HepG2 (cell line): ENCODE data around the gene ZDHHC14. TPM values are rescaled to one million over a fixed set of nuclear protein-coding genes. Genes with fewer than 3 reads are reported as not detected.

Source experiments
- ATAC-seq: fragments of 200-7000 bp; cut with Tn5 transposase; 3 replicates; pipeline ENCODE4 v1.9.1; 2020; ENCODE audit warnings: mild to moderate bottlenecking, moderate library complexity
- BruUV-seq: library from RNA; stranded (reverse); fragments of 400-500 nt; replicated peaks from 2 replicates; lab custom pipeline; 2021; lab: Mats Ljungman, UMichigan
- CTCF ChIA-PET: fragments of 300-600 bp; formaldehyde crosslinking; extraction: SDS; loops from one replicate; lab custom pipeline; 2021; ENCODE audit warnings: low total read pairs, inconsistent platforms, low intra/inter-chr PET ratio; lab: Yijun Ruan, JAX
- POLR2A ChIA-PET: fragments of 350-600 bp; sonication (Branson Sonifier 250); formaldehyde crosslinking; loops from one replicate; lab custom pipeline; 2020; ENCODE audit warnings: antibody characterized with exemption, inconsistent platforms; lab: Yijun Ruan, JAX
- DNase-seq: peaks from one replicate; pipeline ENCODE4 v3.0.0-alpha.2; 2015; ENCODE audit warnings: low spot score
- FAIRE-seq: peaks from 3 replicates; lab custom pipeline; 2011; peaks lifted over from hg19 to GRCh38; lab: Jason Lieb, UNC
- H2AFZ ChIP-seq: one replicate; pipeline ENCODE4 v1.6.1; 2011; ENCODE audit warnings: low read length, inconsistent platforms
- H3K27ac ChIP-seq: fragments of 300-600 bp; 3 replicates; pipeline ENCODE4 v1.8.0; 2011; ENCODE audit warnings: mixed run types, mild to moderate bottlenecking, mixed read lengths, low read length, inconsistent platforms; ENCODE audit not compliant: insufficient read depth; ENCODE audit errors: extremely low read length
- H3K27me3 ChIP-seq, 2 experiments: fragments of 200-600 bp in 1 of 2; 2 replicates in 1 of 2; 3 replicates in 1 of 2; pipeline versions ENCODE4 v1.6.0 to v1.8.0; 2011; ENCODE audit warnings: low read length in 2 of 2, mild to moderate bottlenecking in 2 of 2, moderate library complexity in 2 of 2, inconsistent platforms in 1 of 2; ENCODE audit not compliant: insufficient read depth in 2 of 2, control insufficient read depth in 1 of 2
- H3K36me3 ChIP-seq, 2 experiments: fragments of 200-600 bp in 1 of 2; replicated peaks in 1 of 2; 2 replicates in 1 of 2; 3 replicates in 1 of 2; pipeline versions ENCODE4 v1.5.1 to v1.8.0; 2011; ENCODE audit warnings: low read length in 2 of 2, inconsistent platforms in 1 of 2; ENCODE audit not compliant: insufficient read depth in 2 of 2, control insufficient read depth in 1 of 2
- H3K4me1 ChIP-seq: 2 replicates; pipeline ENCODE4 v1.5.1; 2012; ENCODE audit warnings: low read length, inconsistent platforms; ENCODE audit not compliant: insufficient read depth
- H3K4me2 ChIP-seq: 2 replicates; pipeline ENCODE4 v1.6.0; 2011; ENCODE audit warnings: low read depth, low read length, inconsistent platforms
- H3K4me3 ChIP-seq, 3 experiments: fragments of 200-600 bp in 1 of 3; sonication (generic), shearing (Covaris generic) in 1 of 3; replicated peaks in 1 of 3; 2 replicates each; pipeline ENCODE4 v1.5.1; 2011 to 2016; ENCODE audit warnings: low read length in 3 of 3, inconsistent platforms in 2 of 3, low read depth in 2 of 3, mild to moderate bottlenecking in 2 of 3, control low read depth in 1 of 3, mixed read lengths in 1 of 3; ENCODE audit not compliant: insufficient read depth in 1 of 3
- H3K79me2 ChIP-seq: one replicate; pipeline ENCODE4 v1.6.1; 2011; ENCODE audit warnings: low read length, inconsistent platforms; ENCODE audit not compliant: insufficient read depth
- H3K9ac ChIP-seq: 2 replicates; pipeline ENCODE4 v1.6.0; 2011; ENCODE audit warnings: mild to moderate bottlenecking, low read depth, low read length, inconsistent platforms; ENCODE audit not compliant: insufficient read depth
- H3K9me3 ChIP-seq: 2 replicates; pipeline ENCODE4 v1.5.1; 2012; ENCODE audit warnings: mild to moderate bottlenecking, low read length
- H4K20me1 ChIP-seq: 2 replicates; pipeline ENCODE4 v1.6.0; 2011; ENCODE audit warnings: inconsistent platforms, mild to moderate bottlenecking, low read length, moderate library complexity; ENCODE audit not compliant: insufficient read depth
- BCL6 ChIP-seq: IDR thresholded peaks from 2 replicates; pipeline ENCODE4 v1.6.1; 2016; ENCODE audit warnings: missing genetic modification reagents, missing compliant biosample characterization
- CENPBD1 ChIP-seq: sonication (generic); formaldehyde crosslinking; IDR thresholded peaks from 2 replicates; pipeline ENCODE4 v1.8.0; 2022; ENCODE audit warnings: missing genetic modification reagents, low read depth, mild to moderate bottlenecking, borderline replicate concordance
- CREM ChIP-seq, 2 experiments: sonication (generic) in 1 of 2; formaldehyde crosslinking in 1 of 2; IDR thresholded peaks; 2 replicates each; pipeline versions ENCODE4 v1.4.0 to v1.6.1; 2016 to 2020; ENCODE audit warnings: antibody characterized with exemption in 1 of 2, mild to moderate bottlenecking in 1 of 2, missing genetic modification reagents in 1 of 2
- DMAP1 ChIP-seq: IDR thresholded peaks from 2 replicates; pipeline ENCODE4 v1.6.1; 2016
- RFXANK ChIP-seq: IDR thresholded peaks from 2 replicates; pipeline ENCODE4 v1.6.1; 2016
- ZNF124 ChIP-seq: sonication (generic); formaldehyde crosslinking; IDR thresholded peaks from 2 replicates; pipeline ENCODE4 v1.4.0; 2020; ENCODE audit warnings: missing genetic modification reagents
- ZNF383 ChIP-seq: sonication (generic); formaldehyde crosslinking; IDR thresholded peaks from 2 replicates; pipeline ENCODE4 v1.4.0; 2020; ENCODE audit warnings: missing genetic modification reagents, mild to moderate bottlenecking, borderline replicate concordance
- ZNF841 ChIP-seq: sonication (generic); formaldehyde crosslinking; IDR thresholded peaks from 2 replicates; pipeline ENCODE4 v1.8.1; 2023; ENCODE audit warnings: missing genetic modification reagents, borderline replicate concordance
- WGBS: methylation state at CpG from one replicate; pipeline ENCODE4 v1.1.6; 2017; ENCODE audit warnings: low lambda C conversion rate; 5-methylcytosine and 5-hydroxymethylcytosine counted together
- in situ Hi-C: cut with HindIII; loops from 2 replicates; pipeline ENCODE4 v1.10.0; 2017; ENCODE audit warnings: low pct_unique_long_range_greater_than_20kb; ENCODE audit not compliant: extremely low pct_ligation_motif_present
- intact Hi-C: fragments of 100-400 bp; cut with micrococcal nuclease; formaldehyde crosslinking; loops from one replicate; pipeline ENCODE4 v1.10.0; 2022; ENCODE audit not compliant: unreplicated experiment
- polyA plus RNA-seq, 8 experiments: library from polyadenylated mRNA; depleted of rRNA in 3 of 8; stranded (reverse) in 7 of 8; unstranded in 1 of 8; fragments of >200 nt; fragmentation: Illumina TruSeq in 4 of 8; extraction: Trizol in 4 of 8; gene quantifications; 2 replicates each; pipeline versions ENCODE4 v1.2.1 to v1.2.3, GENCODE V29; 2011 to 2016; ENCODE audit warnings: low read depth in 4 of 8, missing spikeins in 1 of 8, mixed read lengths in 1 of 8; ENCODE audit not compliant: insufficient read depth in 1 of 8
- total RNA-seq, 5 experiments: library from RNA; depleted of rRNA; stranded (reverse); fragments of >200 nt; fragmentation: Illumina TruSeq; extraction: Trizol; gene quantifications; 2 replicates each; pipeline ENCODE4 v1.2.3, GENCODE V29; 2016; ENCODE audit warnings: low read depth in 1 of 5

Gene ZDHHC14
- total and polyA plus RNA-seq, 2 of the 13 experiments (the other 11 are each of a cell fraction or from before 2014, with no cell fraction given), result 3.7 to 9.5 TPM

DNA sequence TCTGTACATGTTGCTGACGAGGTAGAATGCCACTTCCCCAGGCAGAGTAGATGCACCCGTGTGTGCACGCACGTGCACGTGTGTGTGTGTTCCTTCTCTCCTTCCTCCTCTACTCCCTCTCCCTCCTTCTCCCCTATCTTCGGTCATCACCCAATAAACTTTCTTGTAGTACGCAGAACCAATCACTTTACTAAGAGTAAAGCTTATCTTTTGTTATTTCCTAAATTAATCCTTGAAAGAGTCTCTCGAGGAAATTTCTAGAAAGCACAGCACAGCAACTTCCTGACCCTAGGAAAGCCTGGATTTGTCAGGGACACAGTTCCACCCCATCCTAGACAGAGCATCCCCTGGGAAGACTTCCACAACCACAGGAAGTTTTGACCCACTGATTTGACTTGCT lies 166.1 kb downstream of the ZDHHC14 start:
- CTCF ChIA-PET, result no interaction called here
- H3K4me3 ChIP-seq, result no peak overlapping the region
- H3K9ac ChIP-seq, result no peak overlapping the region
- no peak overlapping the region for H2AFZ ChIP-seq
- FAIRE-seq (no peak), ATAC-seq (no peak), DNase-seq (no peak)
- BruUV-seq, result no TSS peak
- no peaks in the 10 kb centered on the region for H4K20me1 ChIP-seq
- POLR2A ChIA-PET, result no interaction called here
- no peak overlapping the region for H3K27ac ChIP-seq
- in situ Hi-C loops, result no loop called here
- TF ChIP-seq CREM (IDR thresholded peaks at IDR 0.05) (no peak), CREM (CRISPR knock-in tag; IDR thresholded peaks at IDR 0.05) (no peak), BCL6 (CRISPR knock-in tag) (0 out of 2 replicates have a peak, but pooled peaks have one; percentile 7), ZNF124 (CRISPR knock-in tag) (no peak), DMAP1 (CRISPR knock-in tag) (no peak), ZNF383 (CRISPR knock-in tag) (no peak), CENPBD1 (CRISPR knock-in tag) (no peak), ZNF841 (CRISPR knock-in tag) (no peak), RFXANK (CRISPR knock-in tag) (no peak)
- H3K36me3 ChIP-seq, result peaks cover 3 to 13% of the 10 kb centered on the region in 2 experiments; a peak in 3 of 5 replicates
- H3K79me2 ChIP-seq, result no peaks in the 10 kb centered on the region
- no peak overlapping the region for H3K4me2 ChIP-seq
- H3K4me1 ChIP-seq, result peaks cover 3% of the 10 kb centered on the region
- intact Hi-C loops, result no loop called here
- H3K9me3 ChIP-seq, result no peaks in the 10 kb centered on the region
- WGBS, result 94% methylated on average over 8 of the region's 8 CpGs
- no peaks in the 10 kb centered on the region for H3K27me3 ChIP-seq
